Gastroesophageal sphincter (tissue), 3 donors: ENCODE measurements around the gene KRTAP10-12.

ENCODE experiments used
- CTCF ChIP-seq, 4 experiments: fragments of 200-600 bp in 2 of 4; fragments of 450-650 bp in 2 of 4; sonication (generic) in 1 of 4; IDR thresholded peaks; one replicate each; pipeline ENCODE4 v1.5.1; 2017 to 2019; ENCODE audit warnings: antibody characterized with exemption in 4 of 4, mild to moderate bottlenecking in 2 of 4, moderate library complexity in 2 of 4
- POLR2A ChIP-seq, 2 donors: fragments of 450-650 bp; IDR thresholded peaks; one replicate each; pipeline ENCODE4 v1.6.1; 2017; ENCODE audit warnings: antibody characterized with exemption in 2 of 2, mild to moderate bottlenecking in 2 of 2, moderate library complexity in 1 of 2

- TF ChIP-seq CTCF (IDR thresholded peaks at IDR 0.05) = no peak
- TF ChIP-seq POLR2A (IDR thresholded peaks at IDR 0.05) = no peak
Observed at GRCh38 chr21:44741921-44742320, 44.9 kb downstream of the KRTAP10-12 start.
